GM21360 (cell line): ENCODE data around the gene PRND.
"Not testable (repeated sequence)": the region's sequence is repeated elsewhere in the genome, so short reads cannot be mapped to it uniquely, and the experiment has no call there.

Experiments
- ATAC-seq: cut with Tn5 transposase; IDR thresholded peaks from one replicate; pipeline ENCODE4 v1.9.1; 2021; ENCODE audit warnings: mild to moderate bottlenecking, moderate library complexity; ENCODE audit not compliant: unreplicated experiment

Gene PRND

GRCh38 chr20:4708036-4708435 lies 13.7 kb upstream of the PRND start:
- ATAC-seq, result no peak

- no peak for ATAC-seq
Observed at GRCh38 chr20:4708856-4709255, 12.9 kb upstream of the PRND start.

GRCh38 chr20:4709261-4710105 lies 12.2 kb upstream of the PRND start:
- no peak for ATAC-seq

- ATAC-seq, result no peak
Observed at GRCh38 chr20:4710106-4710475, 11.6 kb upstream of the PRND start.

- no peak for ATAC-seq
Observed at GRCh38 chr20:4711511-4711910, 10.2 kb upstream of the PRND start.

- ATAC-seq, result no peak
Observed at GRCh38 chr20:4713401-4713800, 8.3 kb upstream of the PRND start.

- no peak for ATAC-seq
Observed at GRCh38 chr20:4714818-4715217, 6.9 kb upstream of the PRND start.

GRCh38 chr20:4717816-4718570 lies 3.7 kb upstream of the PRND start:
- ATAC-seq, result no peak

- no peak for ATAC-seq
Observed at GRCh38 chr20:4719190-4719589, 2.5 kb upstream of the PRND start.

- ATAC-seq, result peak; percentile 86
Observed at GRCh38 chr20:4720041-4720976, 1.4 kb upstream of the PRND start.

GRCh38 chr20:4720977-4721349 lies 746 bp upstream of the PRND start:
- no peak for ATAC-seq

- ATAC-seq, result no peak
Observed at GRCh38 chr20:4722571-4722970, 862 bp downstream of the PRND start.

GRCh38 chr20:4722993-4723392 lies 1.3 kb downstream of the PRND start:
- no peak for ATAC-seq

- ATAC-seq, result not testable (repeated sequence)
Observed at GRCh38 chr20:4723553-4723952, 1.8 kb downstream of the PRND start.

GRCh38 chr20:4724459-4725262 lies 3.0 kb downstream of the PRND start:
- no peak for ATAC-seq

GRCh38 chr20:4725263-4725550 lies 3.5 kb downstream of the PRND start:
- ATAC-seq, result no peak

GRCh38 chr20:4726710-4727397 lies 5.1 kb downstream of the PRND start:
- ATAC-seq, result no peak

- no peak for ATAC-seq
Observed at GRCh38 chr20:4728120-4728760, 6.5 kb downstream of the PRND start.

- ATAC-seq, result no peak
Observed at GRCh38 chr20:4729265-4729664, 7.6 kb downstream of the PRND start.

- no peak for ATAC-seq
Observed at GRCh38 chr20:4730780-4731179, 9.1 kb downstream of the PRND start.
